Forelimb muscle (tissue), 1 donor: ENCODE data around the gene SEZ6L. TPM values are rescaled to one million over a fixed set of nuclear protein-coding genes. Genes with fewer than 3 reads are reported as not detected.
A peak's percentile ranks its signal among the peaks of the same experiment; 100 is the strongest.

Source experiments
- DNase-seq: peaks from one replicate; pipeline ENCODE4 v3.0.0-alpha.2; 2013; ENCODE audit warnings: low read depth
- polyA plus RNA-seq: library from polyadenylated mRNA; unstranded; fragments of 120-200 nt; gene quantifications from one replicate; pipeline ENCODE4 v1.2.1, GENCODE V29; 2013; ENCODE audit not compliant: insufficient read length

The SEZ6L gene
- polyA plus RNA-seq, 1 donor: 0.40 TPM

- DNase-seq: no peak
Observed at GRCh38 chr22:26418620-26419019, 249.4 kb downstream of the SEZ6L start.

- DNase-seq: no peak
Observed at GRCh38 chr22:26426924-26427323, 257.7 kb downstream of the SEZ6L start.

- DNase-seq: peak; percentile 43
Observed at GRCh38 chr22:26428515-26429457, 259.5 kb downstream of the SEZ6L start, which contains the start of gene ASPHD2. Gene ASPHD2 (plus strand): TSS chr22:26429260. CDS start chr22:26433616, 4,356 bp downstream.

GRCh38 chr22:26429458-26430286 is 260.4 kb downstream of the SEZ6L start:
- DNase-seq: no peak

- DNase-seq: no peak
Observed at GRCh38 chr22:26430600-26430999, 261.3 kb downstream of the SEZ6L start.

GRCh38 chr22:26431261-26431995 is 262.2 kb downstream of the SEZ6L start:
- DNase-seq: no peak

GRCh38 chr22:26432619-26433311 is 263.5 kb downstream of the SEZ6L start:
- no peak for DNase-seq
